WERI-Rb-1 (cell line): ENCODE measurements around the gene CTPS1.

Source experiments
- DNase-seq: peaks from one replicate; pipeline ENCODE4 v3.0.0-alpha.2; 2020
- H3K27ac ChIP-seq: fragments of 250-450 bp; sonication (Bioruptor Pico); 2 replicates; pipeline ENCODE4 v1.5.1; 2020; ENCODE audit warnings: mild to moderate bottlenecking, moderate library complexity
- H3K27me3 ChIP-seq: fragments of 250-450 bp; sonication (Bioruptor Pico); 2 replicates; pipeline ENCODE4 v1.5.1; 2021; ENCODE audit warnings: mild to moderate bottlenecking, low read depth, moderate library complexity; ENCODE audit not compliant: insufficient read depth, severe bottlenecking
- H3K36me3 ChIP-seq: fragments of 250-450 bp; sonication (Bioruptor Pico); 2 replicates; pipeline ENCODE4 v1.5.1; 2020; ENCODE audit warnings: mild to moderate bottlenecking, moderate library complexity
- H3K4me3 ChIP-seq: 2 replicates; pipeline ENCODE4 v1.5.1; 2011; ENCODE audit warnings: low read depth, mild to moderate bottlenecking, control low read depth, low read length
- H3K9me3 ChIP-seq: fragments of 250-450 bp; sonication (Bioruptor Pico); 2 replicates; pipeline ENCODE4 v1.5.1; 2021; ENCODE audit warnings: mild to moderate bottlenecking, moderate library complexity; ENCODE audit not compliant: severe bottlenecking
- TF ChIP-seq, protein P1 (sequence below): IDR thresholded peaks from 2 replicates; pipeline ENCODE4 v1.5.1; 2011; ENCODE audit warnings: low read depth, mild to moderate bottlenecking, control low read depth, inconsistent platforms, low read length

CTPS1 gene

DNA sequence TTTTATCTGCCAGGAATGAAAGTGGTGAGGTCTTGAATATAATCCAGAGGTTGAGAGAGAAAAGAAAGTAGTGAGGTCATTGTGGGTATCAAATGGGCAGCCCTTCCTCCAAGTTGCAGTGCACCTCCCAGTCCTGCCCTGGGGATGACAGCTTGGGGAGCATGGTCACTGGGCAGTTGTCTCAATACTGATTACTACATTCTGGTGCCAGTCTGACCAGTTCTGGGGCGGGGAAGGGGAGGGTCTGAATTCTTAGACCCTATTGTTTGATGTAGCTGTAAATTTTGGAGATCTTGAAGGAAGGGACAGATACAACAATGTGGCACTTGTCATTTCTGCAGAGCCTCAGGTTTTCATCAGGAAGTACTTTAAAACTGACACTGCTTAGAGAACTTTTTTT, 30.8 kb downstream of the CTPS1 start:
- no peak for DNase-seq
- H3K27me3 ChIP-seq, result no peaks in the 10 kb centered on the region
- H3K27ac ChIP-seq, result no peak overlapping the region
- peaks cover 94% of the 10 kb centered on the region for H3K36me3 ChIP-seq
- H3K9me3 ChIP-seq, result no peaks in the 10 kb centered on the region
- H3K4me3 ChIP-seq, result no peak overlapping the region
- TF ChIP-seq, protein P1, sequence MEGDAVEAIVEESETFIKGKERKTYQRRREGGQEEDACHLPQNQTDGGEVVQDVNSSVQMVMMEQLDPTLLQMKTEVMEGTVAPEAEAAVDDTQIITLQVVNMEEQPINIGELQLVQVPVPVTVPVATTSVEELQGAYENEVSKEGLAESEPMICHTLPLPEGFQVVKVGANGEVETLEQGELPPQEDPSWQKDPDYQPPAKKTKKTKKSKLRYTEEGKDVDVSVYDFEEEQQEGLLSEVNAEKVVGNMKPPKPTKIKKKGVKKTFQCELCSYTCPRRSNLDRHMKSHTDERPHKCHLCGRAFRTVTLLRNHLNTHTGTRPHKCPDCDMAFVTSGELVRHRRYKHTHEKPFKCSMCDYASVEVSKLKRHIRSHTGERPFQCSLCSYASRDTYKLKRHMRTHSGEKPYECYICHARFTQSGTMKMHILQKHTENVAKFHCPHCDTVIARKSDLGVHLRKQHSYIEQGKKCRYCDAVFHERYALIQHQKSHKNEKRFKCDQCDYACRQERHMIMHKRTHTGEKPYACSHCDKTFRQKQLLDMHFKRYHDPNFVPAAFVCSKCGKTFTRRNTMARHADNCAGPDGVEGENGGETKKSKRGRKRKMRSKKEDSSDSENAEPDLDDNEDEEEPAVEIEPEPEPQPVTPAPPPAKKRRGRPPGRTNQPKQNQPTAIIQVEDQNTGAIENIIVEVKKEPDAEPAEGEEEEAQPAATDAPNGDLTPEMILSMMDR, result no peak

DNA sequence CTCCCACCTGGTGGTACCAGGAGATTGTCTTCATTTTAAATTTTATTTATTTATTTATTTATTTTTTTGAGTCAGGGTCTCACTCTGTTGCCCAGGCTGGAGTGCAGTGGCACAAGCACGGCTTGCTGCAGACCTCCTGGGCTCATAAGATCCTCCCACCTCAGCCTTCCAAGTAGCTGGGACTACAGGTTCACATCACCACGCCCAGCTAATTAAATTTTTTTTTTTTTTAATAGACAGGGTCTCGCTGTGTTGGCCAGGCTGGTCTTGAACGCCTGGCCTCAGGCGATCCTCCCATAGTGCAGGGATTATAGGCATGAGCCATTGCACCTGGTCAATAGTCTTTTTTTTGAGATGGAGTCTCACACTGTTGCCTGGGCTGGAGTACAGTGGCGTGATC, 33.5 kb downstream of the CTPS1 start:
- Histone ChIP-seq H3K4me3 (no peak overlapping the region), H3K36me3 (peaks cover 91% of the 10 kb centered on the region), H3K9me3 (no peaks in the 10 kb centered on the region), H3K27ac (no peak overlapping the region), H3K27me3 (no peaks in the 10 kb centered on the region)
- DNase-seq, result no peak
- TF ChIP-seq, protein P1, result no peak

DNA sequence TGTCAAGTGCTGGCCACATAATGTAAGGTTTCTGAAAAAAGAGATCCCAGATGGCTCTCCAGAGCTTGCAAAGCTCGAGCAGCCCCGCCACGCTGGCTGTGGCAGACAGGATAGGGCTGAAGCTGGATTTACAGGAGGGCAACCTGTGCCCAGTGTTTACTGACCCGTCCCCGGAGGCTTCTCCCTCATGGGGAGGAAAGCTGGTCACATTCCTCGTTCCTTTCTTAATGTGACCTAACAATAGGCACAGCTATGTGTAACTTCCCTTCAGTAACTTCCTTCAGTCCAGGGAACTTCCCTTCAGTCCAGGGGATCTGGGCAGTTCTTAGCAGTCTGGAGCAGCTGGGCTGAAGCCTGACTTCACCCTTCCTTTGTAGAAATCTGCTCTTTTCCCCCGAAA, 34.3 kb downstream of the CTPS1 start:
- no peaks in the 10 kb centered on the region for H3K27me3 ChIP-seq
- H3K4me3 ChIP-seq, result no peak overlapping the region
- DNase-seq, result no peak
- no peaks in the 10 kb centered on the region for H3K9me3 ChIP-seq
- peaks cover 89% of the 10 kb centered on the region for H3K36me3 ChIP-seq
- TF ChIP-seq, protein P1, result no peak
- H3K27ac ChIP-seq, result no peak overlapping the region

DNA sequence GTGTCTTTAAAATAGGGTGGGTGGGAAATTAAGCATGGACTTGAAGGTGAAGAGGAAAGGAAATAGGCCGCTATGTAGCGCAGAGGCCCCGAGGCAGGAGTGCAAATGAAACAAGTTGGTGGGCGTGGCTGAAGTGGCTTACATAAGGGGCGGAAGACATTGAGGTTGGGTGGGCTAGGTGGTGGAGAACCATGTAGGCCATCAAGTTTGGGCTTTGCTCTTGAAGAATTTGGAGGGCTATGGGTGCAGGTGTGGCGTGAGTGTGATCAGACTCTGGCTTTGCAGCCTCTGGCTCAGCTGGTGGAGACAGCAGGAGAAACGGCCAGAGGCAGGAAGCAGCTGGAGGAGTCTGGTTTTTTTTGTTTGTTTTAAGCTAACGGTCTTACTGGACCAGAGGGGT, 35.4 kb downstream of the CTPS1 start:
- Histone ChIP-seq H3K36me3 (peaks cover 86% of the 10 kb centered on the region), H3K4me3 (no peak overlapping the region), H3K9me3 (no peaks in the 10 kb centered on the region), H3K27ac (peak overlapping the region; percentile 28; the same call in 1 of the 2 replicates), H3K27me3 (no peaks in the 10 kb centered on the region)
- DNase-seq, result no peak
- TF ChIP-seq, protein P1, result no peak

DNA sequence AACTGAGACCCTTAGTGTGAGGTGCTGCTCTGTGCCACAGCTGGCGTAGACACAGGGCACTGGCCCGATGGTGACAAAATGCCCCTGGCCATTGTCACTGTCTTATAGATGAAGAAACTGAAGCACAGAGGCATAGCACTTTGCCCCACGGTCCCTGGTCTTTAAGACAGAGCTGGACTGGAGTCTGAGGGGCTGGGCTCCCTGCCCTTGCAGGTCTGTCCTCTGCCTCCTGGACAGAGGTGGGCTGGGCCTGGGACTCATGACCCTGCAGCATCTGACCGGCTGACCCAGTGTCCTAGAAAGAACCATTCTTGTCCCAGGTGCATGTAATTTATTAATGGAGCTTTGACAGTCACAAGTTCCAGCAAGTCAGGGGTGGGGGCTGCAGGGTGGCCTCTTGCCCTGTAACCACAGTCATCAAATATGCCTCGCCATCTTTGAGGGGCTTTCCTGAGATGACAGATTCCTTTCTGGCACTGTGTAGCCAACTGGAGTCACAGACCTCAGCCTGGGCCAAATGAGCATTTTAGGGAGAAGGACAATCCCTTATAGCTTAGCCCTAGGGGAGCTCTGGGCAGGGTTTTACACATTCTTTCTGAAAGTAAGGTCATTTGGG, 35.9 kb downstream of the CTPS1 start:
- peaks cover 81% of the 10 kb centered on the region for H3K36me3 ChIP-seq

More for the DNA sequence above, 35.9 kb downstream of the CTPS1 start:
- TF ChIP-seq, protein P1, result no peak
- Histone ChIP-seq H3K27ac (peak overlapping the region; percentile 28; the same call in 1 of the 2 replicates), H3K4me3 (no peak overlapping the region), H3K9me3 (no peaks in the 10 kb centered on the region), H3K27me3 (no peaks in the 10 kb centered on the region)
- DNase-seq, result no peak
